Ascending aorta (tissue), 2 donors: ENCODE results near the gene KRT2. TPM values are rescaled to one million over a fixed set of nuclear protein-coding genes. Genes with fewer than 3 reads are reported as not detected.

Experiments
- DNase-seq, 2 donors: peaks; one replicate each; pipeline ENCODE4 v3.0.0-alpha.2; 2019; ENCODE audit warnings: low spot score in 2 of 2
- H3K27ac ChIP-seq, 2 donors: fragments of 200-600 bp; sonication (generic); one replicate each; pipeline ENCODE4 v1.5.1; 2016 to 2017; ENCODE audit warnings: mild to moderate bottlenecking in 1 of 2
- H3K27me3 ChIP-seq: fragments of 200-600 bp; sonication (generic); one replicate; pipeline ENCODE4 v1.5.1; 2017
- H3K36me3 ChIP-seq, 2 donors: fragments of 200-600 bp; sonication (generic); one replicate each; pipeline ENCODE4 v1.5.1; 2016
- H3K4me1 ChIP-seq, 2 donors: fragments of 200-600 bp; sonication (generic); one replicate each; pipeline ENCODE4 v1.5.1; 2016 to 2017; ENCODE audit warnings: mild to moderate bottlenecking in 1 of 2
- H3K4me3 ChIP-seq, 2 donors: fragments of 200-600 bp; sonication (generic); one replicate each; pipeline ENCODE4 v1.5.1; 2016 to 2017; ENCODE audit warnings: mild to moderate bottlenecking in 1 of 2
- H3K9me3 ChIP-seq, 2 donors: fragments of 200-600 bp; sonication (generic); one replicate each; pipeline ENCODE4 v1.5.1; 2016
- intact Hi-C: fragments of 100-400 bp; cut with DNase I; formaldehyde crosslinking; loops from one replicate; pipeline ENCODE4 v1.15.1; 2023
- total RNA-seq: library from RNA; depleted of rRNA; stranded (reverse); fragments of >200 nt; gene quantifications from one replicate; pipeline ENCODE4 v1.1.0, GENCODE V29; 2016
- TF ChIP-seq, protein P1 (sequence below), 3 experiments: fragments of 200-600 bp in 2 of 3; fragments of 450-650 bp in 1 of 3; sonication (generic) in 2 of 3; IDR thresholded peaks; one replicate each; pipeline ENCODE4 v1.5.1; 2016 to 2019; ENCODE audit warnings: antibody characterized with exemption in 3 of 3, mild to moderate bottlenecking in 1 of 3, moderate library complexity in 1 of 3

Gene KRT2
- total RNA-seq: not detected

DNA sequence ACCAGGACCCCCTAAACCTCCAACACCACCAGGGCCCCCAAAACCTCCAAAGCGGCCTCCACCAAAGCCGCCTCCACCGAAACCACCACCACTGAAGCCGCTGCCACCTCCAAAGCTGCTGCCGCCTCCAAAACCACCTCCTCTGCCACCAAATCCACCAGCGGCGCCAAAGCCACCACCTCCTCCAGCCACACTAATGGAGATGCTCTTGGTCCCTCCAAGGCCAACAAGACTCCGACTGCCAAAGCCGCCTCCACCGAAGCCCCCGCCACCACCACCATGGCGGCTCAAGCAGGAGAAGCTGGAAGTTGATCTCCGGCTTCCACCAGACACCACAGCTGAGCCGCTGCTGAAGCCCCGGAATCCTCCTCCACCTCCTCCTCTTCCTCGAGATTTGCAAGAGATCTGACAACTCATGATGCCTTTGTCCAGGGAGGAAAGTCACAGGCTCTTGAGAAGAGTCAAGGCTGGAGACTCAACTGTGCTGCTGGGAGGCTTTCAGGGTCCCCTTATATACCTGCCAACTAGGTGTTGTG is at the start of gene KRT2:
KRT2 (minus strand) TSS at position 486 of the 536 bp plus-strand sequence; CDS start at position 417, 69 bp downstream.
- Histone ChIP-seq H3K36me3 (no peaks in the 10 kb centered on the region), H3K27ac (no peak within 1 kb of the TSS), H3K4me3 (no peak within 1 kb of the TSS), H3K27me3 (no peaks in the 10 kb centered on the region), H3K9me3 (no peaks in the 10 kb centered on the region), H3K4me1 (no peaks in the 10 kb centered on the region)
- intact Hi-C loops: no loop called here
- peak in 1 of 2 donors; percentile 35 for DNase-seq
- TF ChIP-seq, protein P1, sequence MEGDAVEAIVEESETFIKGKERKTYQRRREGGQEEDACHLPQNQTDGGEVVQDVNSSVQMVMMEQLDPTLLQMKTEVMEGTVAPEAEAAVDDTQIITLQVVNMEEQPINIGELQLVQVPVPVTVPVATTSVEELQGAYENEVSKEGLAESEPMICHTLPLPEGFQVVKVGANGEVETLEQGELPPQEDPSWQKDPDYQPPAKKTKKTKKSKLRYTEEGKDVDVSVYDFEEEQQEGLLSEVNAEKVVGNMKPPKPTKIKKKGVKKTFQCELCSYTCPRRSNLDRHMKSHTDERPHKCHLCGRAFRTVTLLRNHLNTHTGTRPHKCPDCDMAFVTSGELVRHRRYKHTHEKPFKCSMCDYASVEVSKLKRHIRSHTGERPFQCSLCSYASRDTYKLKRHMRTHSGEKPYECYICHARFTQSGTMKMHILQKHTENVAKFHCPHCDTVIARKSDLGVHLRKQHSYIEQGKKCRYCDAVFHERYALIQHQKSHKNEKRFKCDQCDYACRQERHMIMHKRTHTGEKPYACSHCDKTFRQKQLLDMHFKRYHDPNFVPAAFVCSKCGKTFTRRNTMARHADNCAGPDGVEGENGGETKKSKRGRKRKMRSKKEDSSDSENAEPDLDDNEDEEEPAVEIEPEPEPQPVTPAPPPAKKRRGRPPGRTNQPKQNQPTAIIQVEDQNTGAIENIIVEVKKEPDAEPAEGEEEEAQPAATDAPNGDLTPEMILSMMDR (IDR thresholded peaks at IDR 0.05): no peak

DNA sequence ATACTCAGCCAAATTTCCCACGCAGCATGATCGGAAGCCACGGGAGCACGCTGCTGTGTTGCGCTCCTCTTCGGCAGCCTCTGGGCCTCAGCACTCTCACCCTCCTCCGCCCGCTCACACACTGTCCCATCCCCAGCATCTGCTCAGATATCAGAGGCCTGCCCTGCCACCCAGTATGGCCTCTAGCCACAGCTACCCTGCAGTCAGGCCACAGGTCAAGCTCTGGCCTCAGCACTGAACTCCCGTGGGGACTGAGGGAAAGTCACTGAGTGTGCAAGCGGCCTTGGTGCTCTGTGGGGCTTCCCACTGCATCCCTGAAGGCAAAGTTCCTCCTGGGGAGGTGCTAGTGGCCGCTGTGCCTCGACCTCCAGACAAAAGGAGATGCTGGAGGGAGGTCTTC is 49.3 kb upstream of the KRT2 start:
- Histone ChIP-seq H3K4me3 (no peak overlapping the region), H3K27ac (no peak overlapping the region), H3K36me3 (no peaks in the 10 kb centered on the region), H3K27me3 (no peaks in the 10 kb centered on the region), H3K4me1 (no peaks in the 10 kb centered on the region), H3K9me3 (no peaks in the 10 kb centered on the region)
- TF ChIP-seq, protein P1 (IDR thresholded peaks at IDR 0.05): no peak
- intact Hi-C loops: no loop called here
- no peak for DNase-seq

DNA sequence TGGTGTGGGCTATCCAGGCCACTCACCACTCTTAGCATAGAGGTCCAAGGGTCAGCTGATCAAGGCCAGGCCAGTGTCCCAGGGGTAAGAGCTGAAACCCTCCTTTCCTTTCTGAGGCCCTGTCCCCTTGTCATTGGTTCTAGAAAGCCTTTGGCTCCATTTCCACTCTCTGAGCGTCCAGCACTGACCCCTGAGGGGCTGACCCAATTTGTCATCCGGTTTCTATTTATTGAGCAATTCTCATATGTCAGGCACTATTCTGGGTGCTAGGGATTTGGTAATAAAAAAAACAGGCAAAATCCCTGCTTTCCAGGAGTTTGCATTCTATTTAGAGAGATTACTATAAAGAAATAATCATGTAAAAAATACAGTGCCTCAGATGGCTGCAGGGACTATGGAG is 47.9 kb upstream of the KRT2 start:
- TF ChIP-seq, protein P1 (IDR thresholded peaks at IDR 0.05): no peak
- no peak overlapping the region for H3K27ac ChIP-seq
- no peaks in the 10 kb centered on the region for H3K9me3 ChIP-seq
- H3K4me3 ChIP-seq: no peak overlapping the region
- H3K36me3 ChIP-seq: no peaks in the 10 kb centered on the region
- DNase-seq: no peak
- no peaks in the 10 kb centered on the region for H3K4me1 ChIP-seq
- intact Hi-C loops: no loop called here
- no peaks in the 10 kb centered on the region for H3K27me3 ChIP-seq

DNA sequence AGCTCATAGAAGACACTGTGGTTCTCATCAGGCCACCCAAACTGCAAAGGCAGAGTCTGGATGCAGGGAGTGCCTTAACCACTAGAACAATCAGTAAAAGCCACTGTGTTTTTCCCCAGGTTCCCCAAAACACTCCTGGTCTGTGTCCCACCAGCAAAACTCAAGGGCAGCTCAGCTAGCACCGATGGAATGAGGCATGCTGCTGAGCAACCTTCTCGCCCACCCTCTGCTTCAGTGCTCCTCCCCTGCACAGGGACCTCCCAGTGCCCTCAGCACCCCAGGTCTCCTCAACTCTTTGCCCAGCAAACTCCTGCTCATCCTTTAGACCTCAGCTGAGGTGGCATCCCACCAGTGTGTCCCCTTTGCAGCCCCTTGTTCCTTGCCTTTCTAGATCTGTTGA is 47.4 kb upstream of the KRT2 start:
- H3K4me3 ChIP-seq: no peak overlapping the region
- no peaks in the 10 kb centered on the region for H3K36me3 ChIP-seq
- DNase-seq: no peak
- TF ChIP-seq, protein P1 (IDR thresholded peaks at IDR 0.05): no peak
- no peaks in the 10 kb centered on the region for H3K27me3 ChIP-seq
- no peaks in the 10 kb centered on the region for H3K9me3 ChIP-seq
- H3K4me1 ChIP-seq: no peaks in the 10 kb centered on the region
- H3K27ac ChIP-seq: no peak overlapping the region
- intact Hi-C loops: no loop called here

DNA sequence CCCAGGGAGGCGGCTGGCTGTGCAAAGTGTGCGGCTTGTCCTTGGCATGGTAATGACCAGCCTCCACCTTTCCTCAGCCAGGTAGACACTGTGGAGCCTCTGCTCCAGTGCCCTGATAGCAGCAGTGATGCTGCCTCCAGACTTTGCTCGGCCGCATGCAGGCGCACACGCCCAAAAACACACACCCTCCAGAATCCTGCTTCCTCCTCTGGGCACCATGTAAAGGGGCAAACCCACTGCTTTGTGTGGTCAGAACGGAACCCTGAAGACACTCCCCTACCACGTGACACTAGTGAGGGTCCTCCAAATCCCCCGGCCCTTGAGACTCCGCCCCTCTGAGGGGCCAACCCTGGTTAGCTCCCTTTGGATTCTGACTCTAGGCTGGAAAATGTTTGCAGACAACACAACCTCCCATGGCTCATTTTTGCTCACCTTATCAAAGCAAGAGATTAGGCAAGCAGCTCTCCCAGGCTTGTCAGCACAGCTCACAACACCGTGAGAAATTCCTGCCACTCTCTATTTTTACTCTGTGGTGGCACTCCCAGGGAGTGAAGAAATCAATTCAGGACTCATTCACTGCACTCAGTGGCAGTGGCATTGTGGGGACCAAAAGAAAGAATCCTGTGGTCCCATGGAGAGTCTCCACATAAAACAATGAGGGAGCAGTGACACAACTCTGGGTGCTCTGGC is 46.8 kb upstream of the KRT2 start:
- intact Hi-C loops: no loop called here
- H3K27ac ChIP-seq: no peak overlapping the region
- DNase-seq: no peak
- H3K4me1 ChIP-seq: no peaks in the 10 kb centered on the region
- TF ChIP-seq, protein P1 (IDR thresholded peaks at IDR 0.05): no peak
- H3K9me3 ChIP-seq: no peaks in the 10 kb centered on the region
- no peaks in the 10 kb centered on the region for H3K36me3 ChIP-seq
- no peaks in the 10 kb centered on the region for H3K27me3 ChIP-seq
- H3K4me3 ChIP-seq: no peak overlapping the region
